HepG2 (cell line): ENCODE data around the gene ATG9A. TPM values are rescaled to one million over a fixed set of nuclear protein-coding genes. Genes with fewer than 3 reads are reported as not detected.

Source experiments
- ATAC-seq: fragments of 200-7000 bp; cut with Tn5 transposase; 3 replicates; pipeline ENCODE4 v1.9.1; 2020; ENCODE audit warnings: mild to moderate bottlenecking, moderate library complexity
- BruUV-seq: library from RNA; stranded (reverse); fragments of 400-500 nt; replicated peaks from 2 replicates; lab custom pipeline; 2021; lab: Mats Ljungman, UMichigan
- CTCF ChIA-PET: fragments of 300-600 bp; formaldehyde crosslinking; extraction: SDS; loops from one replicate; lab custom pipeline; 2021; ENCODE audit warnings: low total read pairs, inconsistent platforms, low intra/inter-chr PET ratio; lab: Yijun Ruan, JAX
- POLR2A ChIA-PET: fragments of 350-600 bp; sonication (Branson Sonifier 250); formaldehyde crosslinking; loops from one replicate; lab custom pipeline; 2020; ENCODE audit warnings: antibody characterized with exemption, inconsistent platforms; lab: Yijun Ruan, JAX
- DNase-seq: peaks from one replicate; pipeline ENCODE4 v3.0.0-alpha.2; 2015; ENCODE audit warnings: low spot score
- FAIRE-seq: peaks from 3 replicates; lab custom pipeline; 2011; peaks lifted over from hg19 to GRCh38; lab: Jason Lieb, UNC
- H2AFZ ChIP-seq: one replicate; pipeline ENCODE4 v1.6.1; 2011; ENCODE audit warnings: low read length, inconsistent platforms
- H3K27ac ChIP-seq: fragments of 300-600 bp; 3 replicates; pipeline ENCODE4 v1.8.0; 2011; ENCODE audit warnings: mixed run types, mild to moderate bottlenecking, mixed read lengths, low read length, inconsistent platforms; ENCODE audit not compliant: insufficient read depth; ENCODE audit errors: extremely low read length
- H3K27me3 ChIP-seq, 2 experiments: fragments of 200-600 bp in 1 of 2; 2 replicates in 1 of 2; 3 replicates in 1 of 2; pipeline versions ENCODE4 v1.6.0 to v1.8.0; 2011; ENCODE audit warnings: low read length in 2 of 2, mild to moderate bottlenecking in 2 of 2, moderate library complexity in 2 of 2, inconsistent platforms in 1 of 2; ENCODE audit not compliant: insufficient read depth in 2 of 2, control insufficient read depth in 1 of 2
- H3K36me3 ChIP-seq, 2 experiments: fragments of 200-600 bp in 1 of 2; replicated peaks in 1 of 2; 2 replicates in 1 of 2; 3 replicates in 1 of 2; pipeline versions ENCODE4 v1.5.1 to v1.8.0; 2011; ENCODE audit warnings: low read length in 2 of 2, inconsistent platforms in 1 of 2; ENCODE audit not compliant: insufficient read depth in 2 of 2, control insufficient read depth in 1 of 2
- H3K4me1 ChIP-seq: 2 replicates; pipeline ENCODE4 v1.5.1; 2012; ENCODE audit warnings: low read length, inconsistent platforms; ENCODE audit not compliant: insufficient read depth
- H3K4me2 ChIP-seq: 2 replicates; pipeline ENCODE4 v1.6.0; 2011; ENCODE audit warnings: low read depth, low read length, inconsistent platforms
- H3K4me3 ChIP-seq, 3 experiments: fragments of 200-600 bp in 1 of 3; sonication (generic), shearing (Covaris generic) in 1 of 3; replicated peaks in 1 of 3; 2 replicates each; pipeline ENCODE4 v1.5.1; 2011 to 2016; ENCODE audit warnings: low read length in 3 of 3, inconsistent platforms in 2 of 3, low read depth in 2 of 3, mild to moderate bottlenecking in 2 of 3, control low read depth in 1 of 3, mixed read lengths in 1 of 3; ENCODE audit not compliant: insufficient read depth in 1 of 3
- H3K79me2 ChIP-seq: one replicate; pipeline ENCODE4 v1.6.1; 2011; ENCODE audit warnings: low read length, inconsistent platforms; ENCODE audit not compliant: insufficient read depth
- H3K9ac ChIP-seq: 2 replicates; pipeline ENCODE4 v1.6.0; 2011; ENCODE audit warnings: mild to moderate bottlenecking, low read depth, low read length, inconsistent platforms; ENCODE audit not compliant: insufficient read depth
- H3K9me3 ChIP-seq: 2 replicates; pipeline ENCODE4 v1.5.1; 2012; ENCODE audit warnings: mild to moderate bottlenecking, low read length
- H4K20me1 ChIP-seq: 2 replicates; pipeline ENCODE4 v1.6.0; 2011; ENCODE audit warnings: inconsistent platforms, mild to moderate bottlenecking, low read length, moderate library complexity; ENCODE audit not compliant: insufficient read depth
- CREBL2 ChIP-seq: sonication (generic); formaldehyde crosslinking; IDR thresholded peaks from 2 replicates; pipeline ENCODE4 v1.8.1; 2023; ENCODE audit warnings: missing genetic modification reagents, mild to moderate bottlenecking, borderline replicate concordance
- E2F2 ChIP-seq: sonication (generic); formaldehyde crosslinking; IDR thresholded peaks from 2 replicates; pipeline ENCODE4 v1.4.0; 2020; ENCODE audit warnings: missing genetic modification reagents, borderline replicate concordance
- HOXA9 ChIP-seq: sonication (generic); formaldehyde crosslinking; IDR thresholded peaks from 2 replicates; pipeline ENCODE4 v1.8.1; 2022; ENCODE audit warnings: missing genetic modification reagents, mild to moderate bottlenecking, moderate library complexity, borderline replicate concordance
- KLF9 ChIP-seq: IDR thresholded peaks from 2 replicates; pipeline ENCODE4 v1.6.1; 2016; ENCODE audit warnings: low read depth
- NFYC ChIP-seq: IDR thresholded peaks from 2 replicates; pipeline ENCODE4 v1.6.1; 2016; ENCODE audit warnings: missing genetic modification reagents, missing compliant biosample characterization
- NR0B2 ChIP-seq: sonication (generic); formaldehyde crosslinking; IDR thresholded peaks from 2 replicates; pipeline ENCODE4 v1.4.0; 2020; ENCODE audit warnings: mild to moderate bottlenecking, missing genetic modification reagents
- PHF5A ChIP-seq: IDR thresholded peaks from one replicate; pipeline ENCODE4 v1.6.1; 2018; ENCODE audit warnings: low read depth, missing genetic modification reagents; ENCODE audit not compliant: unreplicated experiment
- THAP7 ChIP-seq: sonication (generic); formaldehyde crosslinking; IDR thresholded peaks from 2 replicates; pipeline ENCODE4 v1.8.1; 2023; ENCODE audit warnings: mild to moderate bottlenecking, missing genetic modification reagents
- THYN1 ChIP-seq: sonication (generic); formaldehyde crosslinking; IDR thresholded peaks from 2 replicates; pipeline ENCODE4 v1.8.1; 2023; ENCODE audit warnings: low read depth, mild to moderate bottlenecking, moderate library complexity, missing genetic modification reagents, borderline replicate concordance
- ZNF225 ChIP-seq: sonication (generic); formaldehyde crosslinking; IDR thresholded peaks from 2 replicates; pipeline ENCODE4 v1.4.0; 2020; ENCODE audit warnings: mild to moderate bottlenecking, missing genetic modification reagents
- ZNF468 ChIP-seq: sonication (generic); formaldehyde crosslinking; IDR thresholded peaks from 2 replicates; pipeline ENCODE4 v1.8.0; 2022; ENCODE audit warnings: mild to moderate bottlenecking, moderate library complexity, missing genetic modification reagents
- ZNF510 ChIP-seq: sonication (generic); formaldehyde crosslinking; IDR thresholded peaks from 2 replicates; pipeline ENCODE4 v1.4.0; 2020; ENCODE audit warnings: low read depth, mild to moderate bottlenecking, missing genetic modification reagents
- ZNF704 ChIP-seq: sonication (generic); formaldehyde crosslinking; IDR thresholded peaks from 2 replicates; pipeline ENCODE4 v1.8.1; 2023; ENCODE audit warnings: mild to moderate bottlenecking, inconsistent platforms, moderate library complexity, missing genetic modification reagents, borderline replicate concordance
- ZZZ3 ChIP-seq: sonication (generic); formaldehyde crosslinking; IDR thresholded peaks from 2 replicates; pipeline ENCODE4 v1.4.0; 2020; ENCODE audit warnings: missing genetic modification reagents, mild to moderate bottlenecking, borderline replicate concordance
- WGBS: methylation state at CpG from one replicate; pipeline ENCODE4 v1.1.6; 2017; ENCODE audit warnings: low lambda C conversion rate; 5-methylcytosine and 5-hydroxymethylcytosine counted together
- in situ Hi-C: cut with HindIII; loops from 2 replicates; pipeline ENCODE4 v1.10.0; 2017; ENCODE audit warnings: low pct_unique_long_range_greater_than_20kb; ENCODE audit not compliant: extremely low pct_ligation_motif_present
- intact Hi-C: fragments of 100-400 bp; cut with micrococcal nuclease; formaldehyde crosslinking; loops from one replicate; pipeline ENCODE4 v1.10.0; 2022; ENCODE audit not compliant: unreplicated experiment
- polyA plus RNA-seq, 8 experiments: library from polyadenylated mRNA; depleted of rRNA in 3 of 8; stranded (reverse) in 7 of 8; unstranded in 1 of 8; fragments of >200 nt; fragmentation: Illumina TruSeq in 4 of 8; extraction: Trizol in 4 of 8; gene quantifications; 2 replicates each; pipeline versions ENCODE4 v1.2.1 to v1.2.3, GENCODE V29; 2011 to 2016; ENCODE audit warnings: low read depth in 4 of 8, missing spikeins in 1 of 8, mixed read lengths in 1 of 8; ENCODE audit not compliant: insufficient read depth in 1 of 8
- total RNA-seq, 5 experiments: library from RNA; depleted of rRNA; stranded (reverse); fragments of >200 nt; fragmentation: Illumina TruSeq; extraction: Trizol; gene quantifications; 2 replicates each; pipeline ENCODE4 v1.2.3, GENCODE V29; 2016; ENCODE audit warnings: low read depth in 1 of 5

The ATG9A gene
- total and polyA plus RNA-seq, 2 of the 13 experiments (the other 11 are each of a cell fraction or from before 2014, with no cell fraction given) = 35.0 to 131 TPM

DNA sequence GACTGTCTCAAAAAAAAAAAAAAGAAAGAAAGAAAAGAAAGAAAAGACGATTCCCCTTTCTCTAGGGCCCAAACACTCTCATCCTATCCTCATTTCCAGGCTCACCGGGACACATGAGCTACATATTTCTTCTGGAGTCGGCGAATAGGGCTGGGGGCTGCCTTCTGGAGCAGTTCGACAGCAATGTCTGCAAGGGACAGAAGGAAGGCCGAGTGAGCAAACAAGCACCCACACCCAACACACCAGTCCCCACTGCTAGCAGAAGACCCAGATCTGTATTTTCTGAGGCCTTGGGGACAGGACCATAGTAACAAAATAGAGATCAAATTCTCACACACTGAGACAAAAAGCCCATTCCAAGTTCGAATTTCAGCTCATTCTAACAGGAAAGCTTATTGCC lies 54.0 kb downstream of the ATG9A start:
- Histone ChIP-seq H3K9me3 (no peaks in the 10 kb centered on the region), H3K27ac (no peak overlapping the region), H3K79me2 (peaks cover 26% of the 10 kb centered on the region), H3K4me2 (peak overlapping the region; percentile 100), H3K4me3 (peak overlapping the region; percentile 62 to 79 (median 72); a peak in 5 of 6 replicates), H3K36me3 (peaks cover 15 to 34% of the 10 kb centered on the region in 2 experiments), H4K20me1 (no peaks in the 10 kb centered on the region), H3K9ac (peak overlapping the region; percentile 82; the same call in 1 of the 2 replicates), H3K4me1 (peaks cover 43% of the 10 kb centered on the region), H3K27me3 (no peaks in the 10 kb centered on the region; a peak in 1 of 5 replicates), H2AFZ (no peak overlapping the region)
- no TSS peak for BruUV-seq
- ATAC-seq (no peak), DNase-seq (no peak), FAIRE-seq (peak; percentile 47)
- TF ChIP-seq ZNF510 (0 out of 2 replicates have a peak, but pooled peaks have one; percentile 49), KLF9 (no peak), ZNF704 (CRISPR knock-in tag) (0 out of 2 replicates have a peak, but pooled peaks have one; percentile 20)
- in situ Hi-C loops = no loop called here
- intact Hi-C loops = no loop called here
- ChIA-PET POLR2A (interaction anchor here (0.7 to 10.4 kb wide), 13 partner anchors 10 to 213 kb away, joined by 4 to 227 read pairs (median 20); partner anchors contain the start of genes ABCB6, ANKZF1, ATG9A and DNPEP), CTCF (no interaction called here)
- 79% methylated on average over 7 of the region's 7 CpGs for WGBS

- H4K20me1 ChIP-seq = no peaks in the 10 kb centered on the region
- ATAC-seq (no peak), DNase-seq (no peak), FAIRE-seq (no peak)
- WGBS = 98% methylated on average over 6 of the region's 7 CpGs
- no peak overlapping the region for H3K27ac ChIP-seq
- H3K27me3 ChIP-seq = no peaks in the 10 kb centered on the region; a peak in 1 of 5 replicates
- TF ChIP-seq NR0B2 = no peak
- no peak for TF ChIP-seq THAP7 (CRISPR knock-in tag)
- no peak for TF ChIP-seq ZNF468 (CRISPR knock-in tag)
- TF ChIP-seq ZNF225 (CRISPR knock-in tag) = no peak
- TF ChIP-seq PHF5A (CRISPR knock-in tag) = no peak
- TF ChIP-seq CREBL2 (CRISPR knock-in tag) = no peak
- TF ChIP-seq ZZZ3 = no peak
- no peak for TF ChIP-seq NFYC (CRISPR knock-in tag)
- no peak for TF ChIP-seq HOXA9 (CRISPR knock-in tag)
- TF ChIP-seq E2F2 (CRISPR knock-in tag) = no peak
- no peak for TF ChIP-seq THYN1 (CRISPR knock-in tag)
- no peak overlapping the region for H2AFZ ChIP-seq
- no peak overlapping the region for H3K4me2 ChIP-seq
- POLR2A ChIA-PET = interaction anchor here (1.1 to 10.4 kb wide), 4 partner anchors 18 to 120 kb away, joined by 4 to 227 read pairs (median 20); partner anchors contain the start of genes ANKZF1, ATG9A and ZFAND2B
- H3K4me1 ChIP-seq = peaks cover 47% of the 10 kb centered on the region
- peaks cover 10 to 27% of the 10 kb centered on the region in 2 experiments for H3K36me3 ChIP-seq
- CTCF ChIA-PET = no interaction called here
- in situ Hi-C loops = loop anchor here (5.0 kb wide), 2 partner anchors 32 to 122 kb away; partner anchors contain the start of gene ZFAND2B
- H3K79me2 ChIP-seq = peaks cover 22% of the 10 kb centered on the region
- intact Hi-C loops = no loop called here
- no peaks in the 10 kb centered on the region for H3K9me3 ChIP-seq
- no peak overlapping the region for H3K9ac ChIP-seq
- BruUV-seq = no TSS peak
- H3K4me3 ChIP-seq = no peak overlapping the region
These were observed 54.6 kb downstream of the ATG9A start for GRCh38 chr2:219174801-219175200.
